ENCODE measurements around the gene LPCAT1. TPM values are rescaled to one million over a fixed set of nuclear protein-coding genes. Genes with fewer than 3 reads are reported as not detected.

Gene LPCAT1
- total RNA-seq, 1 donor from 2014 or later, result 74.8 TPM

GRCh38 chr5:1489754-1490153 is 34.0 kb downstream of the LPCAT1 start:
- Mint-ChIP-seq H3K4me3 (no peak overlapping the region), H3K27ac (no peak overlapping the region), H3K27me3 (ENCODE audit: low read depth) (no peaks in the 10 kb centered on the region), H3K9me3 (no peaks in the 10 kb centered on the region), H3K4me1 (no peaks in the 10 kb centered on the region), H3K36me3 (peaks cover 16% of the 10 kb centered on the region)
- TF ChIP-seq, protein P1, sequence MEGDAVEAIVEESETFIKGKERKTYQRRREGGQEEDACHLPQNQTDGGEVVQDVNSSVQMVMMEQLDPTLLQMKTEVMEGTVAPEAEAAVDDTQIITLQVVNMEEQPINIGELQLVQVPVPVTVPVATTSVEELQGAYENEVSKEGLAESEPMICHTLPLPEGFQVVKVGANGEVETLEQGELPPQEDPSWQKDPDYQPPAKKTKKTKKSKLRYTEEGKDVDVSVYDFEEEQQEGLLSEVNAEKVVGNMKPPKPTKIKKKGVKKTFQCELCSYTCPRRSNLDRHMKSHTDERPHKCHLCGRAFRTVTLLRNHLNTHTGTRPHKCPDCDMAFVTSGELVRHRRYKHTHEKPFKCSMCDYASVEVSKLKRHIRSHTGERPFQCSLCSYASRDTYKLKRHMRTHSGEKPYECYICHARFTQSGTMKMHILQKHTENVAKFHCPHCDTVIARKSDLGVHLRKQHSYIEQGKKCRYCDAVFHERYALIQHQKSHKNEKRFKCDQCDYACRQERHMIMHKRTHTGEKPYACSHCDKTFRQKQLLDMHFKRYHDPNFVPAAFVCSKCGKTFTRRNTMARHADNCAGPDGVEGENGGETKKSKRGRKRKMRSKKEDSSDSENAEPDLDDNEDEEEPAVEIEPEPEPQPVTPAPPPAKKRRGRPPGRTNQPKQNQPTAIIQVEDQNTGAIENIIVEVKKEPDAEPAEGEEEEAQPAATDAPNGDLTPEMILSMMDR (IDR thresholded peaks at IDR 0.05; ENCODE audit: unreplicated experiment), result no peak
- DNase-seq (ENCODE audit: low spot score in 2 of 2, unreplicated experiment in 2 of 2), result no peak

- no peaks in the 10 kb centered on the region for H3K9me3 Mint-ChIP-seq
- H3K36me3 Mint-ChIP-seq, result peaks cover 16% of the 10 kb centered on the region
- H3K27me3 Mint-ChIP-seq (ENCODE audit: low read depth), result no peaks in the 10 kb centered on the region
- DNase-seq (ENCODE audit: low spot score in 2 of 2, unreplicated experiment in 2 of 2), result no peak
- no peak overlapping the region for H3K4me3 Mint-ChIP-seq
- TF ChIP-seq, protein P1 (IDR thresholded peaks at IDR 0.05; ENCODE audit: unreplicated experiment), result no peak
- H3K4me1 Mint-ChIP-seq, result no peaks in the 10 kb centered on the region
- no peak overlapping the region for H3K27ac Mint-ChIP-seq
These were observed 34.7 kb downstream of the LPCAT1 start for GRCh38 chr5:1488882-1489680.

DNA sequence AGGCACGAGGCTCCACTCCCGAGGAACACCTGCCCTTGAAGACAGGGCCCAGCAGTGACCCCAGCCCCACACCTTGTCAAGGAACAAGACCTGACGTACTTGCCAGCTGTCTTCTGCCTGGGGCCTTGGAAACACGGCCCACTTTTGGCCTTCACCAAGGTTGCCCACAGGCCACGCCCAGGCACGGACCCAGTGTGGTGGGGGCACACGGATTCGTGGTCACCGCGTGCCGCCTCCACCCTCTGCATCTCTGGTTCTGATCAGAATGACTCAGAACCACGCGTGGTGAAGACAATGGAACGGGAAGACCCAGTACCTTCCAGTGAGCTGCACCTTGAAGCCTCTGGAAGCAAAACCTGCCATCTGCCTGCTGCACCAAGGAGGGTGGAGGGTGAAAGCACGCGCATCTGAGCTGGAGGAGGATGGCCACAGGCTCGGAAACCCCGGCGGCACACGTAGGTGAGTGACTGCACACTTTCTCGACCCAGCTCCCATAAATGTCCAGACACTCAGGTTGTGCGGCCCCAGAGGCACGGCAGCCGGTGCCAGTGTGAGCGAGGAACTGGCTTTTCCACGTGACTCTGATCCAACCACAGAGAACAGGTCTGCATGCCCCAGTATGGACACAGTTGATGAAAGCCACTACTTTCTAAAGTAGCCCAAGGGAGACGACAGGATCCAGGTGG is 36.5 kb downstream of the LPCAT1 start:
- Mint-ChIP-seq H3K27ac (no peak overlapping the region), H3K9me3 (no peaks in the 10 kb centered on the region), H3K36me3 (peaks cover 13% of the 10 kb centered on the region), H3K4me1 (no peaks in the 10 kb centered on the region), H3K4me3 (no peak overlapping the region), H3K27me3 (ENCODE audit: low read depth) (no peaks in the 10 kb centered on the region)
- DNase-seq (ENCODE audit: low spot score in 2 of 2, unreplicated experiment in 2 of 2), result no peak
- TF ChIP-seq, protein P1 (IDR thresholded peaks at IDR 0.05; ENCODE audit: unreplicated experiment), result no peak

DNA sequence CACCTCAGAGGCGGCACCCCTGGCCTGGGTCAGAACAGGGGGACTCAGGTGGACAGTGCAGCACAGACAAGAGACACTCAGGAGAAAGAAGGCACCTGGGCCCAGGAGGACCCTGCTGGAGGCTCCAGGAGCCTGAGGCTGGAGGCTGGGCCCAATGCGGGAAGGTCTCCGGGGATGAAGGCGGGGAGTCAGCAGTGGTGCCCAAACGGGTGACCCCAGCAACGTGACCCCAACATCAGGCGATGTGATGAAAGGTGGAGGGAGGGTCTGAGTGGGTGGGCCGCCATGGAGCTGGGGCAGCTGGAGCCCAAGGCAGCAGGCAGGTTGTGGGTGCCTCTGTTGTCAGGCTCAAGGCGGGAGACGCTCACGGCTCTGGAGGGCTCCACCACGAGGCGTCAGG is 37.5 kb downstream of the LPCAT1 start:
- peaks cover 9% of the 10 kb centered on the region for H3K36me3 Mint-ChIP-seq
- H3K27ac Mint-ChIP-seq, result no peak overlapping the region
- TF ChIP-seq, protein P1 (IDR thresholded peaks at IDR 0.05; ENCODE audit: unreplicated experiment), result no peak
- no peaks in the 10 kb centered on the region for H3K9me3 Mint-ChIP-seq
- no peak for DNase-seq (ENCODE audit: low spot score in 2 of 2, unreplicated experiment in 2 of 2)
- H3K27me3 Mint-ChIP-seq (ENCODE audit: low read depth), result no peaks in the 10 kb centered on the region
- no peaks in the 10 kb centered on the region for H3K4me1 Mint-ChIP-seq
- no peak overlapping the region for H3K4me3 Mint-ChIP-seq

DNA sequence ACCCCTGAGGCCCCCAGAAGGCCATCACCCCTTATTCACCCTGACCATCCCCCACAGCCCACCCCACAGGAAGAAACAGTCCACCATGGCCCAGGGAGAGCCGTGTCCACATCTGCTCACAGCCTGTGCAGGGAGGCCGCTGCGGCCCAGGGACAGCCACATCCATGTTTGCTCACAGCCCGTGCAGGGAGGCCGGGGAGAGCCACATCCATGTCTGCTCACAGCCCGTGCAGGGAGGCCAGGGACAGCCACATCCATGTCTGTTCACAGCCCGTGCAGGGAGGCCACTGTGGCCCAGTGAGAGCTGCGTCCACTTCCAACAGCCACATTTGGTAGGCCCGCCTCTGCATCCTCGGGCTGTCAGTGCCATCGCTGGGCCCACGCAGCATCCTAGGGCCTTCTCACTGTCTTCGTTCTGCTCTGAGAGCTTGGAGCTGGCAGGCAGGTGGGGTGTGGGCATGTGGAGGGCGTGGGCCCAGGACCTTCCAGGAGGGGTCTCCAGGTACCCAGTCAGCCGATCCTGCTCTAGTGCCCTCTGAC is 38.1 kb downstream of the LPCAT1 start:
- H3K9me3 Mint-ChIP-seq, result no peaks in the 10 kb centered on the region
- no peak for DNase-seq (ENCODE audit: low spot score in 2 of 2, unreplicated experiment in 2 of 2)
- H3K27ac Mint-ChIP-seq, result no peak overlapping the region
- peaks cover 5% of the 10 kb centered on the region for H3K36me3 Mint-ChIP-seq
- TF ChIP-seq, protein P1 (IDR thresholded peaks at IDR 0.05; ENCODE audit: unreplicated experiment), result no peak
- no peaks in the 10 kb centered on the region for H3K27me3 Mint-ChIP-seq (ENCODE audit: low read depth)
- H3K4me3 Mint-ChIP-seq, result no peak overlapping the region
- no peaks in the 10 kb centered on the region for H3K4me1 Mint-ChIP-seq

Data from mesothelial cell of epicardium (in vitro differentiated cells).